ENCODE results near the gene LAMA2. TPM values are rescaled to one million over a fixed set of nuclear protein-coding genes. Genes with fewer than 3 reads are reported as not detected.

The LAMA2 gene
- total RNA-seq, 4 donors from 2014 or later = 154 to 331 (median 241) TPM

DNA sequence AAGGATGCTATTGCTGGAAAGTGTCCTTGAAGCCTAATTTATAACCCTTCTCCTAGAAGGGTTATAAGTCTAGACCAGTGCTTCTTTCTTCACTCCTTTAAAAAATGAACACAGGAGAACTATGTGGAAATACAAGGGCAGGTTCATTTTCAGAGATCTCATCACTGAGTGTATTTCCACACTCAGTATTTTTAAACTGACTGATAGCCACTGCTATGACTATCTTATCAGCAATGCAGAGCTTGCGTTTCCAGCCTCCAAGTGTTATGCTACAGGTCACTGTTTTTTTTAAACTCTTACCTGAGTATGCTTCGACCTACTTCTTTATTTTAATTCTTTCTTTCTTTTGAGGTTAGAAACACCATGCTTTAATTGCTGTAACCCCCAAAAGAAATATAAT lies 508.0 kb downstream of the LAMA2 start:
- TF ChIP-seq, protein P1, sequence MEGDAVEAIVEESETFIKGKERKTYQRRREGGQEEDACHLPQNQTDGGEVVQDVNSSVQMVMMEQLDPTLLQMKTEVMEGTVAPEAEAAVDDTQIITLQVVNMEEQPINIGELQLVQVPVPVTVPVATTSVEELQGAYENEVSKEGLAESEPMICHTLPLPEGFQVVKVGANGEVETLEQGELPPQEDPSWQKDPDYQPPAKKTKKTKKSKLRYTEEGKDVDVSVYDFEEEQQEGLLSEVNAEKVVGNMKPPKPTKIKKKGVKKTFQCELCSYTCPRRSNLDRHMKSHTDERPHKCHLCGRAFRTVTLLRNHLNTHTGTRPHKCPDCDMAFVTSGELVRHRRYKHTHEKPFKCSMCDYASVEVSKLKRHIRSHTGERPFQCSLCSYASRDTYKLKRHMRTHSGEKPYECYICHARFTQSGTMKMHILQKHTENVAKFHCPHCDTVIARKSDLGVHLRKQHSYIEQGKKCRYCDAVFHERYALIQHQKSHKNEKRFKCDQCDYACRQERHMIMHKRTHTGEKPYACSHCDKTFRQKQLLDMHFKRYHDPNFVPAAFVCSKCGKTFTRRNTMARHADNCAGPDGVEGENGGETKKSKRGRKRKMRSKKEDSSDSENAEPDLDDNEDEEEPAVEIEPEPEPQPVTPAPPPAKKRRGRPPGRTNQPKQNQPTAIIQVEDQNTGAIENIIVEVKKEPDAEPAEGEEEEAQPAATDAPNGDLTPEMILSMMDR (IDR thresholded peaks at IDR 0.05; ENCODE audit: low read depth) = no peak

DNA sequence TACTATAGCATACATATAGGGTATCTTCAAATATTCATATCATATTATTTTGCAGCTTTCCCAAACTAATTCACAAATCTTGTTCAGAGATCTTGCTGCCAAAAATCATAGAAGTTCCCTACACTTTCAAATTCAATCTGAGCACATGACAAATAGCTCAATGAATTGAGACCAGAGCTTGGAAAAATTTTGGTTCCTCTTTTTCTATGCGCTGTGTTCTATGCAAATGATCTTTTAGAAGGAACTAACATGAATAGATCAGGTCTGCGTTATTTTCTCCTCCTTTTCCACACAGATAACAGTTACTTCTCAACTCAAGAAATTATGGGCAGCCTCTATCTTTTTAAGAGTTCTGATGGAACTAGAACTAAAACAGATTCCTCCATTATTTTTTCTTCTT lies 510.7 kb downstream of the LAMA2 start:
- TF ChIP-seq, protein P1 (IDR thresholded peaks at IDR 0.05; ENCODE audit: low read depth) = no peak

DNA sequence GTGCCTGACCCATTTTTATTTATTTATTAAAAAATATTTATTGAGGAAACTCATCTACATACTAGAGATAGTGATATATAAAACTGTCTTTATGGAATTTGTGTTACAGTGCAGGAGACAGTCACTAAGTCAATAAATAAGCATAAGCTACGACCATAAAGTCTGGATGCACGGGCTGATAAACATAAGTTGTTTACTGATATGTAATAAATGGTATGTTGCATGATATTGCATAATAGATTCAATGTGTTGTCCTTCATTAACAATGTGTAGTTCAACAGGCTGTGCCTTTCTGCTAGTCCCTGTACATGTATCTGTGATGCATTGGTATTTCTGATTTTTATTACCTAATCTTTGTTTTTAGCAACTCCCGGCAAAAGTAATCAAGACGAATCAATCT lies 515.8 kb downstream of the LAMA2 start:
- TF ChIP-seq, protein P1 (IDR thresholded peaks at IDR 0.05; ENCODE audit: low read depth) = no peak

DNA sequence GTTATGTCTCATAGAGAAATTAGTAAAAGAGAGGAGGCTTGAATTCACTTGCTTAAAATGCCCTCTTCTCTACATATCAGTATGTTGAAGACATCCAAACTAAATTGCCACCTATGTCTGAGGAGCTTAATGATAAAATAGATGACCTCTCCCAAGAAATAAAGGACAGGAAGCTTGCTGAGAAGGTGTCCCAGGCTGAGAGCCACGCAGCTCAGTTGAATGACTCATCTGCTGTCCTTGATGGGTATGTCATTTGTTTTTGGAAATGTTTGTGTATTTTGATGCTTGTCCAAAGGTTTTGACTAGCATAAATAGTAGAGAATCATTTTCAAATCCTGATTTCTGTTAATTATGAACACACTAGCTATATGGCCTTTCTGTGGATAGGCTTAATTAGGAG lies 519.3 kb downstream of the LAMA2 start:
- TF ChIP-seq, protein P1 (IDR thresholded peaks at IDR 0.05; ENCODE audit: low read depth) = no peak

DNA sequence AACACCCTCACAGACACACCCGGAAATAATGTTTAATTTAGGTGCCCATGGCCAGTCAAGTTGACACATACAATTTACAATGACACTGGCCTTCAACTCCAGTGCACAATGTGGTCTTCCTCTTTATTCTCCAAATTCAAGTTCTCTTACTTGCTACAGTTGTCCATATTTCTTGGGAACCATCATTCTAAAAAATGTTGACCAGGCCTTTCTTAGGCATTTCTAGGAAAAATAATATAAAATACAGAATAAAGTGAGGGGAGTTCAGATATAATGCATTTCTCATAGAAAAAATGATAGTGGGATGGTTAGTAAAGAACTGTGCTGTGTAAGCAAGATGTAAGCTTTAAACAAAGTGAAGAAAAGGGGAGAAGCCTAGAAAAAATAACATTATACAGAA lies 528.2 kb downstream of the LAMA2 start:
- TF ChIP-seq, protein P1 (IDR thresholded peaks at IDR 0.05; ENCODE audit: low read depth) = no peak

DNA sequence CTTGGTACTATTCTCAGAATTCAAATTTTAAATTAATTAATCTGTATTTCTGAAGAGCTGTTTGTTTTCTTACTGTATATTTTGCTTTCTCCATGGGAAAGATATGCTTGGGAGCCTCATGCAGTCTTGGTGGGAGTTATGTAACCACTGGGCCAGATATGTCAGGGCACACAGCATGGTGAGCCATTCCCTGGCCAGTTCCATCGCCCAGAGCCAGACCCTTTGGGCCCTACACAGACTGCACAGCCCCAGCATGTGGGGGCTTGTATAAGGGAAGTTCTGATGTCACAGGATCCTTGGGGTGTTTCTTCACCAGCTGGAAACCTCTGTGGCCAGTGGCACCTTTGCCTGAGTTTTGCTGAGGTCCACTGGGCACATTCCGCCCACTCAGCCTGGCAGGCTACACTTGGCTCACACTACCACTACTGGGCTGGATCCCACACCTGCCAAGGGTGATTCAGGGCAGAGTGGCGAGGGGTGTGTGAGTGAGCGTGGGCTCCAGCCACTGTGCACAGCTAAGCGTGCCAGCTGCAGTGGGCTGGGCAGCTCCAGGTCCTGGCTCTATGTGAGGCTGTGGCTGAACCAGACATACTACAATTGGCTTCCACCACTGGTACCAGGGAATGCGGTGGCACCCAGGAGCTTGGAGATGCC lies 533.5 kb downstream of the LAMA2 start:
- TF ChIP-seq, protein P1 (IDR thresholded peaks at IDR 0.05; ENCODE audit: low read depth) = no peak

DNA sequence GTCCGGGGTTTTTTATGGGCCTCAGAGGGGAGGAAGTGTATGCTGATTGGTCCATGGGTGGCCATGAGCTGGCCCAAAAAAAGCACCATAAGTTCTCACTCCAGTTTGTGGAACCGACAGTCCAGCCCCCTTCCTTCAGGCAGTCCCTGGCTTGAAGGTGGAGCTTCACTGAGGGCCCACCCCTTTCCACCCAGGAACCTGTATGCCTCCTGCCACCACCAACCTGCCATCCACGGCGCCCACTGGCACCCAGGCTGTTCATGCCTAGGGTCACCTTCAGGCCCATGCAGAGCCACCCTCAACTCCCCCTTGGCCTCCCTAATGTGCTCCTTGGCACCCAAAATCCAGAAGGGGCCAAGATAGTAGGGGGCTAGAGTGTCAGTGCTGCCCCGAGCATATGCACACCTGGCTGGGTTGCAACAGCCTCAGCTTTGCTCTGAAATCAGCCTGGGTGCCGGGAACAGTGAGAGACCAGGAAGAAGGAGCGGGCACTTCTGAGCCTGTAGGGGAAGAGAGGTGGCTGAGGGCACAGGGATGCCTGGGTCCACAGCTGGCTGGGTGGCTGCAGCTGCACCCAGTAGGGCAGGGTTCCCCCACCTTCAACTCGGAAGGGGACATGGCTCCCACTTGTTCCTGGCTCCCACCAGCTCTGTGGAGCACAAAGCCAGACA lies 534.6 kb downstream of the LAMA2 start:
- TF ChIP-seq, protein P1 (IDR thresholded peaks at IDR 0.05; ENCODE audit: low read depth) = no peak

All from subcutaneous adipose tissue (tissue), 4 donors.